Left colon (tissue), 2 donors: ENCODE data around the gene INPP5E. TPM values are rescaled to one million over a fixed set of nuclear protein-coding genes. Genes with fewer than 3 reads are reported as not detected.

Experiments
- ATAC-seq: fragments of 200-7000 bp; cut with Tn5 transposase; one replicate; pipeline ENCODE4 v1.9.1; 2020; ENCODE audit warnings: mild to moderate bottlenecking, moderate library complexity
- DNase-seq, 2 donors: peaks; one replicate each; pipeline ENCODE4 v3.0.0-alpha.2; 2020
- intact Hi-C, 2 donors: fragments of 100-400 bp; cut with DNase I in 1 of 2; cut with micrococcal nuclease in 1 of 2; formaldehyde crosslinking; loops; one replicate each; pipeline versions ENCODE4 v1.11.2 to v1.14.0; 2022; cut with DNase I, micrococcal nuclease
- total RNA-seq, 2 donors: library from RNA; stranded (reverse); fragmentation: NEBNext Ultra II Directional; extraction: Animal tissue kit (Norgen Biotek cat#: 25700); gene quantifications; one replicate each; pipeline ENCODE4 v1.2.1, GENCODE V29; 2021
- donor health status: DM: no; HTN: no; CAD: no.
- donor health status: DM: yes; HTN: yes; CAD: no.

INPP5E gene
- total RNA-seq, 2 donors from 2014 or later, result 10.5 to 11.0 TPM

GRCh38 chr9:136455043-136456002 lies 15.7 kb upstream of the INPP5E start:
- DNase-seq (no peak), ATAC-seq (no peak)
- intact Hi-C loops, result no loop called here

- no peak for ATAC-seq
- intact Hi-C loops, result no loop called here
These were observed 14.6 kb upstream of the INPP5E start for GRCh38 chr9:136454026-136454796.

GRCh38 chr9:136453326-136453725 lies 13.7 kb upstream of the INPP5E start:
- DNase-seq (no peak), ATAC-seq (no peak)
- intact Hi-C loops, result no loop called here

More at GRCh38 chr9:136454026-136454796, 14.6 kb upstream of the INPP5E start:
- no peak for DNase-seq

- ATAC-seq (no peak), DNase-seq (no peak)
- intact Hi-C loops, result no loop called here
These were observed 11.7 kb upstream of the INPP5E start for GRCh38 chr9:136451221-136451877.

GRCh38 chr9:136448655-136449054 lies 9.0 kb upstream of the INPP5E start:
- intact Hi-C loops, result no loop called here
- ATAC-seq (no peak), DNase-seq (no peak)

GRCh38 chr9:136447173-136447778 lies 7.6 kb upstream of the INPP5E start:
- DNase-seq (no peak), ATAC-seq (no peak)
- intact Hi-C loops, result no loop called here

- DNase-seq (no peak), ATAC-seq (no peak)
- intact Hi-C loops, result no loop called here
These were observed 6.2 kb upstream of the INPP5E start for GRCh38 chr9:136445799-136446198.

- ATAC-seq, result no peak
- intact Hi-C loops, result no loop called here
These were observed 4.5 kb upstream of the INPP5E start for GRCh38 chr9:136444102-136444501.

GRCh38 chr9:136443687-136444086 lies 4.0 kb upstream of the INPP5E start:
- intact Hi-C loops, result no loop called here
- ATAC-seq (no peak), DNase-seq (no peak)

More at GRCh38 chr9:136444102-136444501, 4.5 kb upstream of the INPP5E start:
- no peak for DNase-seq

- no peak for ATAC-seq
- intact Hi-C loops, result no loop called here
- no peak for DNase-seq
These were observed 3.4 kb upstream of the INPP5E start for GRCh38 chr9:136443087-136443486.

GRCh38 chr9:136442265-136442664 lies 2.6 kb upstream of the INPP5E start:
- DNase-seq (no peak), ATAC-seq (no peak)
- intact Hi-C loops, result no loop called here

GRCh38 chr9:136441681-136442245 lies 2.1 kb upstream of the INPP5E start:
- intact Hi-C loops, result no loop called here
- DNase-seq (no peak), ATAC-seq (no peak)

GRCh38 chr9:136441191-136441680 lies 1.6 kb upstream of the INPP5E start:
- intact Hi-C loops, result no loop called here
- ATAC-seq, result no peak
- no peak for DNase-seq

- intact Hi-C loops, result no loop called here
- DNase-seq, result peak in 1 of 2 donors; percentile 52
- ATAC-seq, result peak; percentile 49
These were observed 831 bp downstream of the INPP5E start for GRCh38 chr9:136438548-136439480.

GRCh38 chr9:136437839-136438547 lies 1.7 kb downstream of the INPP5E start:
- ATAC-seq (no peak), DNase-seq (no peak)
- intact Hi-C loops, result no loop called here

- ATAC-seq (no peak), DNase-seq (no peak)
- intact Hi-C loops, result no loop called here
These were observed 2.2 kb downstream of the INPP5E start for GRCh38 chr9:136437430-136437829.
